Activated CD4-positive, alpha-beta T cell treated with anti-CD3 and anti-CD28 coated beads for 48 hours (primary cell): ENCODE results near the gene ELMOD2.

Experiments
- DNase-seq: peaks from one replicate; pipeline ENCODE4 v3.0.0-alpha.2; 2020

ELMOD2 gene

DNA sequence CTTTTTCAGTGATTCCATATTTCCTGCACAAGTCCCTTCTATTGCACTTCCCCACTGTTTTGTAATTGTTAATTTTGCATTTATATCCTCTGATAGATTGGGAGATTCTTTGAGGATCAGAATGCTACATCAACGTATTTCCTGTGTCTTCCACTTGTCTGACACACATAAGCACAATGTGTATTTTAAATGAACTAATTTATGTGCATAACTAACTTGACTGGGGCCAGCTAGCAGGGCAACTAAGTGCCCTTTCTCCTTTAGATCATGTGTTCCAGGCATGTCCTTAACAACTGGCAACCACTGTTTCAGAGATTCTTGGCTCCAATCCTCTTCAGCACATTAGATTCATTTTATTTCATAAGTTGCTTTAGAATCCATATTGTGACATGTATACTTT, 60.5 kb downstream of the ELMOD2 start:
- no peak for DNase-seq

DNA sequence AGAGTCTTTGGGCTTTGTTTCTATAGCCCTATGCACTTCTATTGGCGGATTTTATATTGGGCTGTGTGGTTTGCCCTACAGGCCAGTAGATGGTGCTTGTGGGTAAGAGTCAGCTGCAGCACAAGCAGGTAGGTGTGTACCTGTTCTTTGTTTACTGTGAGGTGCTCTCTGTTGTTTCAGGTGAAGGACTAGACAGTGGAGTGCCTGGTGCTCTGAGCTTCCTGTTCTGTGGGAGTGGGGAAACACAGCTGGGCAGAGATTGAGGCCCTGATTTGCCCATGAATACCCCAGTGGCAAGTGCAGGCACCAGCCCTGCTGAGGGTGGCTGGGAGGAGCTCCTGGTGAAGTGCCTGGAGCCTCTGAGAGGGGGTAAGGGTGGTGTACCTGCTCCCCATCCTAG, 71.1 kb downstream of the ELMOD2 start:
- DNase-seq = no peak

DNA sequence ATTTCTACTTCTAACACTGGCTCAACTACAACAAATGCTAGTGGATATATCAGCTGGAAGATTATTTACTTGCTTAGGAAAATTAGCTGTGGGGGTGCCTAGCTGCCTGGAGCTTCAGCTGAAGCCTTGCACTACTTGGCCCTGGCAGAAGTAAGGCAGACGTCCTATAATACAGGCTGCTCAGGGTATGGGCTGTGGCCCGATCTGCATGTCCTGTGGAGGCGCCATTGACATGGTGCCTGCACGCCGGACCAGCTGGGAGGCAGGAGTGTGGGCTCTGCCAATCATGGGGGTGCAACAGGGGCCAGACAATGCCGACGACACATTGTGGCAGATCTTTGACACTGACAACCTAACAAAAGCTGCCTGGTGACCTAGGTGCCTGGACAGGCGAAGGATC, 76.4 kb downstream of the ELMOD2 start:
- no peak for DNase-seq

DNA sequence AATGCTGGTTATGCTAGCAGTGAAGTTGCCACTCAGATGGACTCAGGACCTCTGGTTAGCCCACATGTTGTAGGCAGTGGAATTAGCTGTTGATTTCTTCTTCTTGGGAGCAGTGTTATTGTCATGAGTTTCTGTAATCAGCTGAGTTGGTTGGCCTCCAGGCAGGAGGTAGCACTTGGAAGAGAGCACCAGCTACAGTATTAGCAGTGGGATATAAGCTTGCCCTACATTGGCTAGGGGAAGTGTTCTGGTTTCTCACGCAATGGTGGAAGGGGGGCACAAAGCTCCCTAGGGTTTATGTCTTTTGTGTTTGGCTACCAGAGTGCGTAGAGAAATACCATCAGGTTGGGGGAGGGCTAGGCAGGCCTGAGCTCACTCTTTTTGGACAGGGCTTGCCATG, 78.7 kb downstream of the ELMOD2 start:
- DNase-seq = no peak

DNA sequence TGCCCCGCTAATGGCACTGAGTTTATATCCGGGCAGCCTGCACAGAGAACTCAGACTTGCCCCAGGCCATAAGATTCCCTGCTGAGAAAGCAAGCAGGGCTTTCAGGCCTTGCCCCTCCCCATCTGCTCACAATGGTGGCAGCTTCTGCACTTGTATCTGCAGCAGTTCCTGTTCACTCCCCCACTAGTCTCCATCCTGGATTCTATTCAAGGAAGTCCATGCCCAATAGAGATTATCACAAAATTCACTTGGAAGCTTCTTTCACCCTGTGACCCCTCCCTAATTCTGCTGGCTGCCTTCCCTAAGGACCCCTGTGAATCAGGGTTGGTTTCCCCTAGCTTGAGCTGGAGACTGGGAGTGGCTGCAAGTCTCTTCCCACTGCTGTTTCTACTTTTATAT, 79.3 kb downstream of the ELMOD2 start:
- no peak for DNase-seq
